Activated CD8-positive, alpha-beta memory T cell treated with anti-CD3 and anti-CD28 coated beads, Interleukin-2, amount 50 U/mL, for 48 hours (primary cell): ENCODE results near the gene ERBB4.

ENCODE experiments used
- DNase-seq: peaks from one replicate; pipeline ENCODE4 v3.0.0-alpha.2; 2020

ERBB4 gene

DNA sequence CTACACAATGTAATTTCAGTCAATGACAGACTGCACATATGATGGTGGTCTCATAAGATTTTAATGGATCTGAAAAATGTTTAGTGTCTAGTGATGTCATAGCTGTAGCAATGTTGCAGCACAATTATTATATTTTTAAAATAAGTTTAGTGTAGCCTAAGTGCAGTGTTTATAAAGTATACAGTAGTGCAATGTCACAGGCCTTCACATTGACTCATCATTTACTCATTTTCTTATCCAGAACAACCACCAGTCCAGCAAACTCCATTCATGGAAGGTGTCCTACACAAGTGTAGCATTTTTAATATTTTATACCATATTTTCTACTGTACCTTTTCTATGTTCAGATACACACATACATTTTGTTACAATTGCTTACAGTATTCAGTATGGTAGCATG lies 663.1 kb downstream of the ERBB4 start:
- DNase-seq: no peak

DNA sequence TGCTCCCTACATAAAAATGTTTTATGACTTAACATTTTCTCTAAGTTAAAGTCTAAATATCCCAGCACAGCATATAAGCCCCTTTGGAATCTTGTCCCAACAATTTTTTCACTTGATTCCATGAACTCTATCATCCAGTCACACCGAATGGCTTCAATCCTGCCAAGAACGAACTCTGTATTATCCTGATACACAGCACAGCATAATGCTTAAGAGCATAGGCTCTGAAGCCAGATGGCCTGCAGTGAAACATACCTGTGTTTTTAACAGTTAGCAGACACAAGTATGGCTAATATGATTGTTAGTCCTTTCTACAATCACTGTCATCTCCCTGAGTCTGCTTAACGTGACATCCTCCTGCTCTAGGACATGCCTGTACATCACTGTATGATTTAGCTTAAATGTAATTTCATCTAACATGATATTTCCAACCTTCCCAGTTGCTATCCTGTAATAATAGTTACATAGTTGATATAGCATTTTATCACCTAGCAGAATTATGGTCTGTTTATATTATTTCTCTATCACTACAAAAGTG lies 669.5 kb downstream of the ERBB4 start:
- no peak for DNase-seq

DNA sequence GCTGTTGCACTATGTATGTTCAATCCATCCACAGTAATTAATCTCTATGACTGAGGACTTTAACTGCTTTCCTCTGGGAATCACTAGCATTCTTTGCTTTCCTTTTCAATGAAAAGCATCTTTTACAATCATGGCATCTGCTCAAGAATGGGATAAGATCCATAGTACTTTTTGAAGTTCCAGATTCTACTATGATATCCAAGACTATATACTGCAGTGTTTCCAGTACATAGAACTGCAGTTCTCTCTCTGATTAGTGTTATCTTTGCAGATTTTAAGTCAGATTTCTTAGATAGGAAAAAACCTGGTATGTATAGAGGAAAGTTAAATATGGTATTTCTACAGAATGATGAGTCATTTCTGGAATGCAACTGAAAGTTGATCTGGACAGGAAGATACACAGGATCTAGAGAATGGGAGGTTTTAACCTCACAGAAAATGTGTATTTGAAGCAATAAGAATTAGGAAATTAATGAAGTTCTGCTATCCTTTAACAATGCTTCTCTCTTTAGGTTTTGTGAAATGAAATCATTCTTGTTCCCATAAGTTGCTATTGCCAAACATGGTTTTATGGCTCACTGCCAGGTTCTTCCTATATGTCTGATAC lies 670.7 kb downstream of the ERBB4 start:
- no peak for DNase-seq

DNA sequence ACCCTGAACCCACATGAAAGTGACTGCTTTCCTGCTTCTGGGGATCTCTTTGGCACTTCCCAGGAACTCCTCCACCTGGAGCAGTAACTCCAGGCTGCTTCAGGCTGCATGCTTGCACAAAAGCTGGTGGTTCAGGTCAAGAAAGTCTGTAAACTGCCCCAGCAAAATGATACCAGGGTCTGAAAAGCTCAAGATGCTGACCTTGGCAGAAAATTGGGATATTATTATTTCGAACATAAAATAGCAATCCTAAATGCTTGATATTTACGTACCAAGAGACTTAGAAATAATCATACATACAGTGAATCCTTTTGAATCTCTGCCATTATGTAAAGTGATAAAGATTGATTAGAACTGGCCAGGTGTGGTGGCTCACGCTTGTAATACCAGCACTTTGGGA lies 674.3 kb downstream of the ERBB4 start:
- no peak for DNase-seq

DNA sequence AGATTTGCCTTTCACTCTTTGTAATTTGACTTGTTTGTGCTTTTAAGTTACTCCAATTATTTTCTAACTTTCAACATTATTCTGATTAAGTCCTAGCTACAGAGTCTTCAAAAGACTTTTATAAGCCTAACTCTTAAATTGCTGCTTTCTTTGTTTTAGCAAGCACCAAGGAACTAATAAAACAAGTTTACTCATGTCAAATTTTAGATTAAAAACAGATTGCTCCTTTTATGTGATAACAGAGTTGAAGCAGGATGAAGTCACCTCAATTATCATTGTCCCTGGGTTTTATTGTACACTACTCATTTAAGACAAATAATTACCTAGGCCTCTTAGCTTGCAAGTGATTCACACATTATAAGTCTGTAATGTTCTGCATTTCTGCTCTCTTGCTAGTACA lies 678.4 kb downstream of the ERBB4 start:
- no peak for DNase-seq

DNA sequence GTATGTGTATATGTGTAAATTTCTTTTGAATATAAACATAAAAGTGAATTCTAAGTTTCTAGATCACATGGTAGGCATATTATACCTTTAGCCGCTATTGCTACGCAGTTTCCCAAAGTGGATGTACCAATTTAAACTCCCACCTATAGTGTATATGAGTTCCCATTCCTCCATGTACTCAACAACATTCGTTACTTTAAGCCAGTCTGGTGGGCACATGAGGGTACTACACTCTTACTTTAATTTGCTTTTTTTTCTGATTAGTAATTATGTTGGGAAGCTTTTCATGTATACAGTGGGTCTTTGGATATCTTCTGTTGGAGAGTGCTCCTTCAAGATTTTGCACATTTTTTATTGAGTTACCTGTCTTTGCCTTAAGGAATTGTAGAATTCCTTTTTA lies 683.8 kb downstream of the ERBB4 start:
- no peak for DNase-seq

DNA sequence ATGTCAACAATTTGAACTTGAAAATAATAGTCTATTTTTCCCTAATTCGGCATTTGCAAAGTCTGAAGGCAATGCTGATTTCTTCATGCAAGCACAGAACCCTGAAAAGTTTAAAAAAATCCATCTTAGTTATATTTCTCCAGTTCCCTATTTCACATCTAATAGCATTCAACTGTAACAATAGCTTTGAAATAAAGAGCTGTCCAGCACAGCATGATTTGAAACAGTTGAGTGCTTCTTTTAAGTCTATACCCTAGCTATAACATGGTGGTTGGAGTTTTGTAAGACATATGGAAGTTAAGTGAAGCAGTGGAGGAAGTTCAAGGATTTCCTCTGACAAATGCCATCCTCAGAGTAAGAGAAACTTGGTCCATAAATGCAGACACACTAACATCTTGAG lies 691.9 kb downstream of the ERBB4 start:
- no peak for DNase-seq

DNA sequence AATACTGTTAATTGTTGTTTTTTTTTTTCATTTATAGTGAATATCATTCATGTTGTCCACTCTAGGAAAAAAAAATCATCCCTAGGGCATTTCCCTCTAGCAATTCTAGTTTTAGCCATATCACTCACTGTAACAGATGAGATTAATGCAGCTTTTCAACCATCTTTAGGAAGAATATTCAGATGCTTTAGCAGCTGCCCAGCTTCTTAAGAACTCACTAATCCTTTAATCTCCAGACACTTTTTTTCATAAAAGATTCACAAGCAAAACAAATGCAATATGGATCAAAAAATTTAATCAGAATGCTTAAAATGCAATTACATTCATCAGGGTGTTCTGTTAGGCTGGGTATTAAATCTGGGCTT lies 692.6 kb downstream of the ERBB4 start:
- DNase-seq: no peak

DNA sequence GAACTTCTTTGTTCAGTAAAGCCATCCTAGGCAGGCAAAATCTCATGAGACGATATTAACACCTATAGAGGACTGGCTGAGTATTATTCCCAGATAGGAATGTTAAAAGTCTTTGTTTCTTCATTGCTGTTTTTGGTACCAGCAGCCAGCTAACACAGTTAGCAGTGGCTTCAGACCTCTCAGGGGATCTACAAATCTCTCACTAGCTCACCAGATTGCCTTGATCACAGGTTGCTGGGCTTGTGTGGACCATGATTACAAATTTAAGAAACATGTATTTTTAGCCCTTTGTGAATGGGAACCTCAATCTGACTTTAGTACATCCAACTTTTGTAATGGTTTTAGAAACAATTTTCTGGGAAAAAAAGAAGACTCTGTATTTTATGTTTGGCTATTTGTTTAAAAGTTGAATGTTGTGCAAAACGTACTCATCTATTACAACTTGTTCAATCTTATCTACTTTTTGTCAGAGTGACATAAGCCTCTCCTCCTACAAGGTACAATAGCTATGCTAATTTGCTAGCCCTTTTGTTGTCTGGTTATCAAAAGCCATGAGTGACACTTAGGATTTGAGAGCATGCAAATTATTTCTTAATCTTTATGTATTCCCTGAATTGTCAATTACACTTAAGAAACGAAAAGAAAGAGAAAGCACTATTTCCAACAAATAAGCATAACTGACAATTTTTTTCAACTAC lies 693.1 kb downstream of the ERBB4 start:
- no peak for DNase-seq

DNA sequence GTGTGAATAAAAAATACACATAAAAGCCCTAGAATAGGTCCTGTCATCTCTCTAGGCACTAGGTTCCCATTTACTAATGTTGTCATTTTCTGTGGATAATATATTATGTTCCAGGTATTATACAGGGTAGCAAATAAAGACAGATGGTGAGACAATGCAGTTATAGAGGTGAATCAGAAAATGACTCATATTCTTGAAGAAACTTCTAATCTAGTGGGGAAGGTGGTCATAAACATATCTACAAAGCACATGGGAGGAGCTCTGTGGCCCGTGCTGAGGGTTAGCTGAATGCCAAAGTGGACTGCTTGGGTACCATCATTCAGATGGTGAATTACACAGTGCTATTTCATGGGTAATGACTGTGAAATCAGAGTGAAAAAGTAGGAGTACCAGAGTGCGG lies 700.9 kb downstream of the ERBB4 start:
- DNase-seq: no peak

DNA sequence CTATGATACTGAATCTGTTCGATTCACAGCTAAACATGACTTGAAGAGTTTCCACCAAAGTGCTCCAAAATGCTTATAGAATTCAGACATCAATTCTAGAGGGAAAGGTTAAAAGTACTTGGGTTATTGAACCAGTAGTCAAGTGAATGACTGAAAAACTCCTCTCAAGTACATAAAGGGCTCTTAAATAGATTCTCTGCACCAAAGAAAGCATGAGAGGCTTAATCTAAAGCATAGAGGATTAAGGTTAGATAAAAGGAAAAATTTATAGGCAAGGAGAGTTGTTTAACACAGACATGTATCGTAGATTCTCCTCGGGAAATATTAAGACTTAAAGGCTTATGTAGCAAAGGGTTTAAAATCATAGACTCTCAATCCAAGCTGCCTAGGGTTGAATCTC lies 701.4 kb downstream of the ERBB4 start:
- no peak for DNase-seq

DNA sequence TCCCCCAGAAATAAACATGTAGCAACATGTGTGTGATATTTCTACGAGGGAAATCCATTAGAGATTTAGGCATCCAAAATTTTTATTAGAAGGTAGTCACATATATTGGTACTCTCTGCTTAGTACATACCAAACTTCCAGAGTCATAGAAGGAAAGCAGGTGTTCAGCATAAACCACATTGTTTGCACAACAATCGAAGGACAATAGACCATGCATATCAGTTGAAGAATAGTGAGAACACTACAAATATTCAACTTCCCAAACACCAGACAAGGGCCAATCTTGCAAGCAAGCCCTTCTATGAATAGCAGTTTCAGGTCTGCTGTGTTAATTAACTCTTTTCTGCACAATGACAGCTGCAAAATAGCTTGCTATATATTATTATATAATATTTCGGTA lies 702.2 kb downstream of the ERBB4 start:
- DNase-seq: no peak

DNA sequence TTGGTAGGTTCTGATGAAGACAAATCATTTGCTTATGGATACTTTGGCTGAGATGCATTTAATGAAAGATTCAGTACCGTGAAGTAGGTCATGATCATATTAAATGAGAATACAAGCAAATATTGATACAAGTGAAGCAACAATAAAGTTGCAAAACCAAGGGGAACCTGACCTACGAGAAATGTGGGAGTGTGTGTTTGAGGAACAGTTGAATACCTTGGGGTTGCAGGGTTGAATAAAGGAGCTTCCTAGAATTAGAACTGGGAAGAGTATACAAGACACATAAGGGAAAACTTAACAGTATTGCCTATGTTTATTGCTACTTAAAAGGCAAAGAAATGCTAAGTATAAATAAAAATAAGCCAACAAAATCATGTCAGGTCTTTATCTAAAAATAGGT lies 702.9 kb downstream of the ERBB4 start:
- no peak for DNase-seq

DNA sequence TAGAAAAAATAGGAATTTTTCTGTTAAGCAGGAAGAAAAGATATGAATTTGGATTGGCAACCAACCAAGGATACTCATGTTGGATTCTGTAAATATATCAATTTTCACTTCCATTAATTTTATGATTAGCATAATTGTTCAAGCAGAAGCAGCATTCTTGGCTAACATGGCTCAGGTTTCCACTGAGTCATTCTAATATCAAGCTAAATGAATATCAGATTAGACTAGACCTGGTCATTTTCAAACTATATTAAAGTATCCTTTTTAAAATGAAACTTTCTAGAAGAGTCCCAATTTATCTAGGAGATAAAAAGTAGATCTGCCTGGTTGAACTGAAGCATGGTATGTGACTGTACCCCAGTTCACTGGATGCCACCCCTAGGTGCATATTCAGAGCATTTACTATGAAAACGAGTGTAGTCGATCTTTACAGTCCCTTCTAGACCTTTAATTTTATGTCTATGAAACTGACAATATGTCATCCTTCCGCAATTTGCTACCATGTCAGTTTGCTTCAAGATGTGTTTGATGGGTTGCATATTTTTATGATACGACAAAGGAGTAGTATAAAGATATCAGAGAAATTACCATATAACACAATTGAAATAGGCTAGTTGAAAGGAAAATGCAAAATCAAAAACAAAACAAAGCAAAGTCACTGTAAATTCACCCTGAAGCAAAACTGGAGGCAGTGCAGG lies 704.9 kb downstream of the ERBB4 start:
- no peak for DNase-seq

DNA sequence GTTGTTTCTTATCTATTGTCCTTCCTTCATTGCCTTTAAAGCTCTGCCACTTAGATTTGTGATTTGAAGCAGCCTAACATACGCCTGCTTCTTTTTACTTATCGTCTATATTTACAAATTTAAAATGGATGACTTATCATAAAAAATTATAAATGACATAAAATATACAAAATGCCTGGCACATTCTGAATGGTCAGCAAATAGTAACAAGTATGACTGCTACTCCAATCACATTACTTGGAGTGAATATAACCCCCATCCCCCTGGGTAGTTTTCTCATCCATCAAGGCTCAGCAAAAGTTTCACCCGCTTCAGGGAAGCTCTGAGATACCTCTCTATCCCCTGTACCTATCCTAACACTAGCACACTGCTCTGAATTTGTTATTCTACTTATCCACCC lies 708.9 kb downstream of the ERBB4 start:
- no peak for DNase-seq

DNA sequence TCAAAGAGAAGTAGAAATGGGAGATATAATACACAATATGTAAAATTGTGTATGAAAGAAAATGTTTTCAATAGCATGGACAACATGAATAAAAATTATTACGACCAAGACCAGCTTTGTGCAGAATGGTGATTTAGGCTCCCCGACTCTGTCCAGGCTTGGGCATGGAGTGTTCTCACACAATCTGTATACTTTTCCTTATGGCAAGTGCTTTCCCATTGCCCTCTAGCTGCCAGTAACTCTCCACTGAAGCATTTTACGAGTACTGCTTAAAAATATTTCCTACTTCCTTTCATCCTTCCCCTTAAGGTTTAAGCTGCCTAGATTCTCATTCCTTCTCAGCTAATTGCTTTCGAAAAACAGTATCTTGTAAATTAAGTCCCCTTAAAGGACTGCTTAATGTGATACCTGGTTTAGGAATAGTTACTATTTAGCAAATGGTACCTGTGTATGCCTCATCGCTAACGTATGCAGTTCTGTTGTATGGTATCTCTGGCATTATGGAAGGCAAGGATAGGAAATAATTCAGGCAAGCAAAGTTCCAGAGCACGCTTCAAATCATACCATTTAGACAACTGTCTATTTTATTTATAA lies 714.6 kb downstream of the ERBB4 start:
- no peak for DNase-seq

DNA sequence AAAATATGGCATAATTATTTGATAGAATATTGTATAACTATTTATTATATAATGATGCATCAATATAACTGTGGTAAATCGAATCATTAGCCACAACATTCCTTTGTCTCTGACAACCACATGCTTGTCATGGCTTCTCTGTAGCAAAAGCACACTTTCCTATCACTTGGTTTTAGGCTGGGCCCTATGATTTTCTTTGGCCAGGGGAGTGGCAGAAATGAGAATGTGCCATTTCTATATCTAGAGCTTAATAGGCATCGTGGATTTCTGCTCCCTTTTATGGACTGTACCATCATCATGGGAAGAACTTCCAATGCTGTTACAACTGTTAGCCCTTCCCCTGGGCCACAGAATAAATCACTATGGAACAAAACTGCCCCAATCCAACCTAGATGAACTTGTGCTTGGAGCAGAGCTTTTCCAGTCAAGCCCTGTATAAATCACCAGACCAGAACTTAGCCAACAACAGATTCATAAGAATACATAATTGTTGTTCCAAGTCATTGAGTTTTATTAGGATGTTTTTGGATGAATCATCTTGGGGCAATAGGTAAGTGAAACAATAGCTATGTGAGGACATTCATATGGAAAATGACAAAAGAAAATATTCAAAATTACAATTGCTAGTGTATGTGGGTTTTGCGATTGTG lies 715.8 kb downstream of the ERBB4 start:
- no peak for DNase-seq

DNA sequence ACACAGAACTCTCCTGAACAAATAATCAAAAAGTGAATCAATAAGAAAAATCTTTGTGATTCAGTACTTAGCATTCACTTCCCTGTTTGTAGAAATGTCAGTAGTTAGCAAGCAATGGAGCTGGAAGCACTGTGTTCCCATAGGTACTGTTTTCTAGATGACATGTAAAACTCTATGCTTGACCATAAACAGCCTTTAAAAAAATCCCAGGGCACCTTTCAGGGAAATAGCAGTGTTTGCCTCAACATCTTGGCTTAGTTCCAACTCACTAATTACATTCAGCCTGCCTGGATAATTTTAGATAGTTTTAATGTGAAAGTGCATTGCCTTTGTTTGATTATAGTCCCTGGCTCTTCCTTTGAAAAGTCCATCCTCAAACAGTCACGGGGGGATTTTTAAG lies 721.8 kb downstream of the ERBB4 start:
- DNase-seq: no peak

DNA sequence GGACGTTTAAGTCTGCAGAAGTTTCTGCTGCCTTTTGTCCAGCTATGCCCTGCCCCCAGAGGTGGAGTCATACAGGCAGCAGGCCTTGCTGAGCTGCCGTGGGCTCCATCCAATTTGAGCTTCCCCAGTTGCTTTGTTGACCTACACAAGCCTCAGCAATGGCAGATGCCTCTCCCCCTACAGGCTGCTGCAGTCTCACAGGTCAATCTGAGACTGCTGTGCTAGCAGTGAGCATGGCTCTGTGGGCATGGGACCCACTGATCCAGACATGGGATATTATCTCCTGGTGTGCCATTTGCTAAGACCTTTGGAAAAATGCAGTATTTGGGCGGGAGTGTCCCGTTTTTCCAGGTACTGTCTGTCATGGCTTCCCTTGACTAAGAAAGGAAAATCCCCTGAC lies 726.0 kb downstream of the ERBB4 start:
- DNase-seq: no peak

DNA sequence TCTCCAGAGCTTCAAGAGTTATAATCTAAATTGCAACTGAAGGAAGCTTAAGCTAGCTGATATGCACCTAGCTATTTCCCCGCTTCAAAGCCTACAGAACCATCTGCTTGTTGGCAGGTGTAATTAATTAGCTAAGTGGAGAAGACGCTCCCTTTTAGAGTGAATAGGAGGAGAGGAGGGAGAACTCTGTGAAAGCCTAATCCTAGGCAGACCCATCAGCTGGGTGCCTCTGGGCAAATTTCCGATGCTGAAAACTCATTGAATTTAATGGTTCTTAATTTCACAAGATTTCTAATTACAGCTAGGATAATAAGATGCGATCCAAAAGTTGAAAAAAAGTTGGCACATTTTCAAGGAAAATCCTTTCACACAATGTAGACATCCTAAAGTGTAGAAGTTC lies 735.9 kb downstream of the ERBB4 start:
- DNase-seq: no peak

DNA sequence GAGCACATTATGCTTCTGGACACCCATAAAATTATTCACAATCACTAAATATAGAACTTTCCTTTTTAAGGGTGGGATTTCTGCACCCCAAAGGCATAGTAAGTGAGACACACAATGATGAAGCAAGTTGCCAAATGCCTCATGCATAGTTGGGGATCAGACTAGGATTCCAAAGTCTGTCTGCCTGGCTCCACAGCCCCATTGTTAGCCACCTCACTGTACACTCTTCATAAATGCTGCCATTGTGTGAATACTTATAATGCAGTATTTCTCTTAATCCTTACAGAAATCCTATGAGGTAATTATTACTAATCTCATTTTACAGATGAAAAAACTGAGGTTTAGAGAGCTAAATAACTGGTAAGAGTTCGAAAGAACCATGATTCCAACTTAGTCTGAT lies 738.6 kb downstream of the ERBB4 start:
- no peak for DNase-seq

DNA sequence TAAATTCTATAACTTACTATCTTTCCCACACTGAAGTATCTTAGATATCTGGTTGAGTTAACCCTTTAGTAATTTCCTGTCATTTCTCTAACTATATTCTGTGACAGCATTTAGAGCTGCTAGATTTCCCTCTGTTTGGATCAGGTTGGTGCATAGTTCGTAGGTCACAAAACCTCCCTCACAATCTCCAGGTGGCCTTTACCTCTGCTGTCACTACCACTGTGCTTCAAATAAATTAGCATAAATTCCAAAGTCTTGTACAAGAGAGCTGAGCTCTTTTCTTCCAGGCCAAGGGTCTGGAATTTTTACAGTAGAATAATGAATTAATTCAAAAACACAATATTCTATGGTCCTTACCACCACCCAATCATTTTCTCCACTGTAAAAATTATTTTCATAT lies 739.7 kb downstream of the ERBB4 start:
- no peak for DNase-seq

DNA sequence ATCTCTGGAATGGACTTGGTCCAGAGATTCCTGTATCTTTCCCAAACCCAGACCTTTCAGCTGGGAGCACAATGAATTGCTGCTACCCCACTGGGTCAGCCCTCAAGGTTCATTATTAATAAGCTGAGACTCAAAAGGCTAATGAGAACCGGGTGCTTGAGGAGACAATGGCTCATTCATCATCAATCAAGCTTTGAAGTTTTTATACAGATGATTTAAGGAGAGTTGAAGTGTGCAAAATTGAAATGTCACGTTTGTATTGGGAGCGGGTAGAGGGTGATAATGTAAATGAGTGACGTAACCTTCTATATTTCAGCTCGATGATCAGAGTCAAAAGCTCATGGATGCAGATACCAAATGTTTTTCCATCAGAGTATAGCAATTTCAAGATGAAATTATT lies 744.9 kb downstream of the ERBB4 start:
- no peak for DNase-seq

DNA sequence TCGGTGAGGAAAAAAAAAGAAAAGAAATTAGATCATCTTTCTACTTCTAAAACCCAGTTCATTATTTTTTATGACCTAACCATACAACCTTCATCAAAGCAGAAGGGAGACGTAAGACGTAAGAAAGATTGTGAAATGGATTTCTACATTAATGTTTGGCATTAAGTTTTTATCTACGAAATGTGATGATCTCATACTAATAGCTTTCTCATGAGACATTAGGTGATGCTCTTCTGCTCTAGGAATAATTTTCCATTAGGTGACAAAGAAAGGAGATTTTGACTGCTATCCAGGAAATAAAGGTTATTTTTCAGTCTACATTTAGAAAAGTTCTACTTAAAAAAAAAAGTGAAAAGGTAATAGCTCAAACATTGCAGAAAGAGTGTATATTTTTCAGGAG lies 748.6 kb downstream of the ERBB4 start:
- DNase-seq: no peak
